SK-N-DZ (cell line): ENCODE data around the gene CLIP4. TPM values are rescaled to one million over a fixed set of nuclear protein-coding genes. Genes with fewer than 3 reads are reported as not detected.
"Not testable (repeated sequence)": the region's sequence is repeated elsewhere in the genome, so short reads cannot be mapped to it uniquely, and the experiment has no call there.

ENCODE experiments used
- DNase-seq: peaks from one replicate; pipeline ENCODE4 v3.0.0-alpha.2; 2015; ENCODE audit warnings: low spot score
- polyA plus RNA-seq, 2 experiments: library from polyadenylated mRNA; depleted of rRNA; stranded (reverse); fragments of >200 nt; gene quantifications; 2 replicates each; pipeline ENCODE4 v1.2.3, GENCODE V29; 2014

Gene CLIP4
- polyA plus RNA-seq (2014; cell fraction: cytosol; rRNA removed), result 5.6 and 6.4 TPM in 2 replicates
- 14.9 and 24.1 TPM in 2 replicates for polyA plus RNA-seq (2014; cell fraction: nucleus; rRNA removed)

- no peak for DNase-seq
Observed at GRCh38 chr2:29114946-29115609, at the start of gene CLIP4. TSS of gene CLIP4 (plus strand) at chr2:29115415. CDS start at chr2:29121389, 5,974 bp downstream.

DNA sequence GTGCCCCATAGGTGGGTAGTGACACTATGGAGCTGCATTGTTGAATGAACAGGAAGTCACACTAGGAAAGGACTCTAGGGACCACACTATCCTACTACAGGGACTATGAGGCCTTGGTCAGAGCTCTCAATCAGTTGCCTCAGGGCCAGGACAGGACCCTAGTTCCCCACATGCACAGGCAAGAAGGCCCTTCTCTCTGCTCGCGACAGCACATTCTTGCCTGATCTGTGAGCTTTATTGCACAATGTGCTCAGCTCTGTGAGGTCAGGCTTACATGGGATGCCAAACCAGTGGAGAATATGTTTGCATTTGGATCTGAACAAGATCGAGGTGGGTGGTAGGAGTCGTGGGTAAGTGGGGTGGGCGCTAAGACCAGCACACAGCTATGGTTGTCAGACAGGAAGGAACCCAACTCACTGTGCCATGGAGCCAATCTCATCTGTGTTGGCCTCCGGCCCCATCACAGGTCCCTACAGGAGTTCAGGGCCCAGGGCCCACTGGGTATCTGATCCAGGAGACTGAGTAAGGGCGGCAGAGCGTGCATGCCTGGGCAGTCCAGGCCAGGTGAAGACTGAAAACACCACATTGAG is 48.8 kb upstream of the CLIP4 start:
- no peak for DNase-seq

DNA sequence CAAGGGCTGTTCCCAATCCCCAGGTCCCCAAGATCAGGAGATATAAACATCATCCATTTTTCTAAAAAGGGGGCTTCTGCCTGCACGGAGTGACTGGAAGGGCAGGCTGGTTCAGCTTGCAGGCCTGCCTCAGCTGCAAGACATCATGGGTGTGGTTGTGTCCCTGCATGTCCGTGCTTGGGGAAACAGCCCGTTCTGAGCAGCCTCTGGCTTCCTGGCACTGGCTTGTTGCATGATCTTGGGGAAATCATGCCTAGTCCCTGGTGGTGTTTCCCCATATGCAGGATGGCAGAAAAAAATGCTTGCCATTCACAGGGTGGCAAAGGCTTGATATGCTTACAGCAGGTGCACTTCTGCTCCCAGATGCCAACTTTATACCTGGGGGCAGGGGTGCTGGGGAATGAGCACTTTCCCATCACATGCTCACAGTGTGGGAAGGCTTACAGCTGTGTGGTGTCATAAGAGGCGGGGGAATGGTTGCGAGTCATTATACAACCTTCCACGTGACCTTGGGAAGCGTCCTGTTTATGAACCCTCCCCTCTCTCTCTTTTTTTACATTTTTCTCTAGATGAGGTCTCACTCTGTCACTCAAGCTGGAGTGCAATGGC is 48.1 kb upstream of the CLIP4 start:
- no peak for DNase-seq

- DNase-seq, result no peak
Observed at GRCh38 chr2:29068513-29068912, 46.7 kb upstream of the CLIP4 start.

DNA sequence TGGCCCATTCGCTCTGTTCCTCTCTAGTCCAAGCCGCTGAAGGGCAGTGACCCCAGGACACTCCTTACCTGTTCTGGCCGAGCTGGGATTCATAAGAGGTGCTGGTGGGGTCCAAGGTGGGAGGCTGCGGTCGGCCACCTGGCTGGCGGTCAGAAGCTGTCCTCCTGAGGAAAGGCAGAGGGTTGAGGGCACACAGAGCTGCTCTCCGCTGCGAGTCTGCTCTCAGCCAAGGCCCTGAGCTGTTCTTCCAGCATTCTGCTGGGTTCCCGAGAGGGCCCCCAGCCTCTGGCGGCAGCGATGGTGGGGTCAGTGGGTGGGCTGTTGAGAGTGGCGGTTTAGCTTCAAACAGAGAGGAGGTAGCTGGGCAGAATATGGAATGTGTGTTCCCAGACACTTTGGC is 44.7 kb upstream of the CLIP4 start:
- no peak for DNase-seq

- DNase-seq, result no peak
Observed at GRCh38 chr2:29071032-29071975, 43.9 kb upstream of the CLIP4 start.

DNA sequence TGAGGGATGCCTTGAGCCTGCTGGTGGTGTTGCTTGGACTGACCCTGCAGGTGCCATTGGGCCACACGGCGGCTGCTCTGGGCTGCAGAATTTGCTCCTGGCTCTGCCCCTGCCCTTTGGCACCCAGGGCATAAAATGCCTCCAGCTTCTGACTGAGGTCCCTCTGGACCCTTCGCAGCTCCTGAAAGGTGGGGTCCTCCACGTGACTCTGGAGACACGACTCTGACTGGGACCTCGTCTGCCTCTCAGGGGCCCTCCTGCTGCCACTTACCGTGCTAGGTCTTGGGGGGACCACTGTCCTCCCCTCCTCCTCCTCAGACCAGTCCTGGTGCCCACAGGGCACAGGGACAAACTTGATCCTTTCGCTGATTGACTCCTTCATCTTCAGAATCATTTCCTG is 43.0 kb upstream of the CLIP4 start:
- DNase-seq, result no peak

GRCh38 chr2:29072971-29073725 is 42.1 kb upstream of the CLIP4 start:
- no peak for DNase-seq

DNA sequence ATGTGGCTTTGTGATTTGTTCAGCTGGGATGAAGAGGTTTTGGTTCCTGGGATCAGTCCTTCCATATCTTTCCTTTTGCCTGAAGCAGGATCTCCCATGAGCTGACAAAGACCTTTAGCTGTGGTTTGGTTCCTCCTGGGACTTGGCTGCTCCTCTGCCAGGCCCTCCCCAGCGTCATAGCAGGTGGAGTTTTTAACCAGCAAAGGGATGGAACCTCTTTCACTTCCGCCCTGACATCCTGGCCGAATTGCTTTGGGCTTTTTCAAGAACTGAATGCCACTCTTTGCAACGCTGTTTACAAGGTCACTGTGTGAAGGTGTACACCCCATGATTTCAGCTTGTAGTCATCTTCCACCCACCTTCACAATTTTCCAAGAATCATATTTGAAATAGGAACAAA is 41.3 kb upstream of the CLIP4 start:
- no peak for DNase-seq

DNA sequence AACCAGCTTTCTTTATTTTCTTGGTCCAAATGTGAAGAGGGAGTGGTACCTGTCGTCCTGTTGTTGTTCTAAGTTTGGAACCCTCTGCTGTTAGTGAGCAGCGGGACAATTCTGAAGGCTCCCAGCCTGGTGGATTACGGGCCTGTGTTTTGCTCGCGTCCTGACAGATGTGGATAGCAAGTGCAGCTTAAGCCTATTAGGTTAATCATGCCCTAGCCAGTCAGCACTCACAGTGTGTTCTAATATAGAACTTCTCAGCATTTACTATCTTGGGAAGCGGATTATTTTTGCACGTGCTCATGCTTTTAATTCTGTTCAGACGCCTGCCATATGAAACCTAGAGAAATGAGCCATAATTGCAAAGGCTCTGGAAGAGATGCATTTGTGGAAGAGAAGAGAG is 40.8 kb upstream of the CLIP4 start, which contains the start of gene PCARE:
Gene PCARE (minus strand): TSS at position 113 of the 400 bp plus-strand sequence. CDS start 262 bp downstream, outside the sequence.
- no peak for DNase-seq

- no peak for DNase-seq
Observed at GRCh38 chr2:29075894-29076705, 39.1 kb upstream of the CLIP4 start.

DNA sequence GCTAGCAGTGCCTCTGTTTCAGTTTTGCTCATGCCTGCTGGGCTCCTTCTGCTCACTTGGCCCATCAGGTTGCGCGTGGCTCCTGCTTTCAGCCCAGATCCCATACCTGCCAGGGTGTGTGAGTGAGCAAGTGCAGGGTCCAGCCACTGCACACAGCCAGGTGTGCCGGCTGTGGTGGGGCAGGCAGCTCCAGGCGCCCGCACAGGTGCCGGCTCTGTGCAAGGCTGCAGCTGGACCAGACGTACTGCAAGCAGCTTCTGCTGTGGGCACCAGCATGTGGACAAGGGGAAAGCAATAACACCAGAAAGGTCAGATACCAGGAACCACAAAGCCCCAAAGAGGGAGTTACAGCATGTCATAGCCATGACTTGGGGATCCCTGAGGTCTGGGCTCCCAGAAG is 35.3 kb upstream of the CLIP4 start:
- DNase-seq, result no peak

- DNase-seq, result no peak
Observed at GRCh38 chr2:29080886-29081743, 34.1 kb upstream of the CLIP4 start.

GRCh38 chr2:29082804-29083495 is 32.3 kb upstream of the CLIP4 start:
- DNase-seq, result no peak

DNA sequence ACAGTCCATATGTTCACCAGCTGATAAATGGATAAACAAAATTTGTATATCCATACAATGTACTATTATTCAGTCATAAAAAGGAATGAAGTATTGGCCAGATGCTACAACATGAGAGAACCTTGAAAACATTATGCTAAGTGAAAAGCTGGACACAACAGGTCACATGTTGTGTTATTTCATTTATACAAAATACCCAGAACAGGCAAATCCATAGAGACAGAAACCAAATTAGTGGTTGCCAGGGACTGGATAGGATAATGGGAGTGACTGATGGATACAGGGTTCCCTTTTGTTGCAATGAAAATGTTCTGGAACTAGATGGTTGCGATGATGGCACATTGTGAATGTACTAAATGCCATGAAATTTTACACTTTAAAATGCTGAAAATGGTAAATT is 30.7 kb upstream of the CLIP4 start:
- no peak for DNase-seq

DNA sequence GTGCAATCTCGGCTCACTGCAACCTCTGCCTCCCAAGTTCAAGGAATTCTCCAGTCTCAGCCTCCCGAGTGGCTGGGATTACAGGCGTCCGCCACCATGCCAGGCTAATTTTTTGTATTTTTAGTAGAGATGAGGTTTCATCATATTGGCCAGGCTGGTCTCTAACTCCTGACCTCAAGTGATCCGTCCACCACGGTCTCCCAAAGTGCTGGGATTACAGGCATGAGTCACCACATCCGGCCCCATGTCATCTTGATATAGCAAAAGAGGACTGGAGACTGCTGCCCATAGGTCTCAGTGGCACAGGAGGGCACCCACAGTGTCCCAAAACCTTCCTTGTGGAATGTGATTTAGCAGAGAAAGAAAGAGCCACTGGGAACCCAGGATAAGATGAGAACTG is 24.9 kb upstream of the CLIP4 start:
- DNase-seq, result not testable (repeated sequence)

GRCh38 chr2:29096969-29097368 is 18.2 kb upstream of the CLIP4 start:
- no peak for DNase-seq

- no peak for DNase-seq
Observed at GRCh38 chr2:29097569-29097968, 17.6 kb upstream of the CLIP4 start.

GRCh38 chr2:29100564-29100963 is 14.7 kb upstream of the CLIP4 start:
- DNase-seq, result no peak
